Karpas-422 (cell line): ENCODE data around the gene CHADL. TPM values are rescaled to one million over a fixed set of nuclear protein-coding genes. Genes with fewer than 3 reads are reported as not detected.

Source experiments
- DNase-seq: peaks from one replicate; pipeline ENCODE4 v3.0.0-alpha.2; 2015
- H2AFZ ChIP-seq: fragments of 200-600 bp; sonication (generic); 2 replicates; pipeline ENCODE4 v1.6.1; 2014; ENCODE audit warnings: antibody characterized with exemption, low read length, mixed read lengths
- H3K27ac ChIP-seq: fragments of 200-600 bp; sonication (generic); 2 replicates; pipeline ENCODE4 v1.5.1; 2014; ENCODE audit warnings: mild to moderate bottlenecking, low read length, moderate library complexity
- H3K27me3 ChIP-seq: fragments of 200-600 bp; sonication (generic); 2 replicates; pipeline ENCODE4 v1.6.1; 2014; ENCODE audit warnings: low read length, mixed read lengths
- H3K36me3 ChIP-seq: fragments of 200-600 bp; sonication (generic); 2 replicates; pipeline ENCODE4 v1.6.1; 2014; ENCODE audit warnings: low read length, mixed read lengths; ENCODE audit not compliant: insufficient read depth
- H3K4me1 ChIP-seq: fragments of 200-600 bp; sonication (generic); 2 replicates; pipeline ENCODE4 v1.6.1; 2014; ENCODE audit warnings: mild to moderate bottlenecking, low read length, mixed read lengths
- H3K4me2 ChIP-seq: fragments of 200-600 bp; sonication (generic); 2 replicates; pipeline ENCODE4 v1.6.1; 2014; ENCODE audit warnings: low read length, low read depth, mild to moderate bottlenecking; ENCODE audit not compliant: poor library complexity, severe bottlenecking
- H3K4me3 ChIP-seq: fragments of 200-600 bp; sonication (generic); 2 replicates; pipeline ENCODE4 v1.5.1; 2014; ENCODE audit warnings: mild to moderate bottlenecking, antibody characterized with exemption, low read length, mixed read lengths
- H3K79me2 ChIP-seq: fragments of 200-600 bp; sonication (generic); 2 replicates; pipeline ENCODE4 v1.6.1; 2014; ENCODE audit warnings: mild to moderate bottlenecking, low read length, mixed read lengths
- H3K9ac ChIP-seq: fragments of 200-600 bp; sonication (generic); 2 replicates; pipeline ENCODE4 v1.6.0; 2014; ENCODE audit warnings: low read length
- H3K9me2 ChIP-seq: fragments of 200-600 bp; sonication (generic), shearing (Covaris generic); replicated peaks from 2 replicates; pipeline ENCODE4 v1.6.0; 2014; ENCODE audit warnings: mild to moderate bottlenecking, low read length, moderate library complexity; ENCODE audit not compliant: insufficient read depth
- H3K9me3 ChIP-seq: fragments of 300-700, 200-600 bp; sonication (generic); 2 replicates; pipeline ENCODE4 v1.6.1; 2014; ENCODE audit warnings: low read length, mixed read lengths
- H4K20me1 ChIP-seq: fragments of 200-600 bp; sonication (generic); 2 replicates; pipeline ENCODE4 v1.6.1; 2014; ENCODE audit warnings: mild to moderate bottlenecking, antibody characterized with exemption, low read length, low read depth; ENCODE audit not compliant: insufficient read depth
- total RNA-seq: library from RNA; depleted of rRNA; stranded (reverse); fragments of >200 nt; shearing (Covaris generic); gene quantifications from 2 replicates; pipeline ENCODE4 v1.2.3, GENCODE V29; 2014; ENCODE audit warnings: low replicate concordance

The CHADL gene
- total RNA-seq, 1 experiment from 2014 or later, result not detected

DNA sequence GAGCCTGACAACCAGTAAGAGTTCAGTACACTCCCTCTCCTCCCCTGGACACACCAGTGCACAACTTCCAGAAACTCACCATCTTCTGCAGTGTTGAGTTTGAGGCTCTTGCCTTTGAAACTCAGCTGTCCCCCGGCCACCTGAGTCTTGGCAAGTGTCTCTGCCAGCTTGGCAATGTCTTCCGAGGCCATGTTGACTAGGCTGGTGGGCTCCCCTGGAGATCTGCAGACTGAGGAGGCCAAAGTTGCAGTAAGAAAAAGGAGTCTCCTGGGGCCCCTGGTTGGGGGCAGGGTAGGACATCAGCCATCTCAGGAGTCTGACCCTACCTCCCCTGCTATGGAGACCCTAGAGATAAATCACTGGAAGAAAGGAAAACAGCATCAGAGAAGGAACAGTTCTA, 40.1 kb upstream of the CHADL start:
- Histone ChIP-seq H3K27ac (no peak overlapping the region), H3K4me3 (no peak overlapping the region), H3K79me2 (peaks cover 50% of the 10 kb centered on the region), H3K9me3 (no peaks in the 10 kb centered on the region), H3K36me3 (peaks cover 50% of the 10 kb centered on the region), H4K20me1 (peaks cover 6% of the 10 kb centered on the region; the same call in 1 of the 2 replicates), H3K9me2 (no peaks in the 10 kb centered on the region), H3K27me3 (no peaks in the 10 kb centered on the region), H3K9ac (no peak overlapping the region), H3K4me2 (no peak overlapping the region), H3K4me1 (peaks cover 8% of the 10 kb centered on the region), H2AFZ (no peak overlapping the region)
- no peak for DNase-seq

DNA sequence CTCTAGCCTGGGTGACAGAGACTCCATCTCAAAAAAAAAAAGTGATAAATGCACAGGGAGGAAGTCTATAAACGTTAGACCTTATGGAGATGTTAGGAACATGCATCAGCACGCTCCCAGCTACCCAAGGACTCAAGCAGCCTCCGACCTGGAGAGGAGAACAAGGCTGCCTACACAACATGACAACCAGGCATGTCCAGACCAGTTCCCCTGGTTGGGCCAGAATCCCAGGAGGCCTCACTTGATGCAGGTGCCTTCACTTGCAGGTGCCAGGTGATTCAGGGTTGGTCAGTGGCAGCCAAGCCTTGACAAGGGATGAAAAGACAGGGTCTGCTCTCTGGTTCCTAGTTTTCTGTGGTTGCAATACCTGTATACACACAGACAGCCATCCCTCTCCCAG, 39.3 kb upstream of the CHADL start:
- Histone ChIP-seq H3K4me2 (no peak overlapping the region), H2AFZ (no peak overlapping the region), H3K4me3 (no peak overlapping the region), H3K79me2 (peaks cover 44% of the 10 kb centered on the region), H3K9ac (no peak overlapping the region), H3K36me3 (peaks cover 53% of the 10 kb centered on the region), H3K9me3 (no peaks in the 10 kb centered on the region), H3K27me3 (no peaks in the 10 kb centered on the region), H4K20me1 (0 out of 2 replicates have a peak, but pooled peaks cover 6% of the 10 kb centered on the region), H3K9me2 (no peaks in the 10 kb centered on the region), H3K27ac (no peak overlapping the region), H3K4me1 (peaks cover 7% of the 10 kb centered on the region)
- DNase-seq, result no peak

DNA sequence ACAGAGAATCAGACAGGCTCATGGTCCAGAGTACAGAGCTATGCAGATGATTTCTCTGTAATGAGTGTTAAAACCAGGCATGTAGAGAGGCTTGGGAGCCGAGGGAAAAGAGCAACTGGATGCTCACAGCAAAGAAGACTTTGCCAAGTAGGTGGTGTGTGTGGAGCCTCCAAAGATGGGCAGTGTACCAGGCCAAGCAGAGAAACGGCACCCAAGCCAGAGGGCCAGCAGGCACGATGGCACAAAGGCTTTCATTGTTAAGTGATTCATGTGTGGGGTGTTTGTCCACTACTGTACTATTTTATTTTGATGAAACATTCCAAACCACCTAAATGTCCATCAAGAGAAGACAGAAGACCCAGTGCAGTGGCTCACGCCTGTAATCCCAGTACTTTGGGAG, 34.1 kb upstream of the CHADL start:
- Histone ChIP-seq H3K27ac (no peak overlapping the region), H3K4me1 (no peaks in the 10 kb centered on the region), H3K9me3 (no peaks in the 10 kb centered on the region), H3K9ac (no peak overlapping the region), H3K4me3 (no peak overlapping the region), H3K9me2 (no peaks in the 10 kb centered on the region), H3K36me3 (peaks cover 40% of the 10 kb centered on the region), H2AFZ (no peak overlapping the region), H3K4me2 (no peak overlapping the region), H3K79me2 (peaks cover 14% of the 10 kb centered on the region), H4K20me1 (0 out of 2 replicates have a peak, but pooled peaks cover 6% of the 10 kb centered on the region), H3K27me3 (no peaks in the 10 kb centered on the region)
- no peak for DNase-seq

DNA sequence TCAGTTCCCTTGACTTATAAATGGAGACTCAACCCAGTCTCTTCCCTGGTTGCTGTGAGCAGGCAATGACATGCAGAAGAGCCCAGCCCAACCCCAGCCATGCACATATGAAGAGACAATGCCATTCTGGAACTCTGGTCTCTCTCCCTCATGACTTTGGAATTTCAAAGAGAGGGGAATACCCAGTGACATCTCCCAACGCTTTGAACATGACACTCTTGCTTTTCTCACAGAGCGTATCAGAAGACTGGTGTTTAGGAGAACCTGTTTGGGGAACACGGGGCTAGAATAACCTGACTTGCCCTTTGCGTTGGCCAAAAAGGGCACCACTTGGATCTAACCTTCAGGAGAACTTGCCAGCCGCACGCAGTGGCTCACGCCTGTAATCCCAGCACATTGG, 32.4 kb upstream of the CHADL start:
- Histone ChIP-seq H3K27ac (no peak overlapping the region), H3K36me3 (peaks cover 43% of the 10 kb centered on the region), H3K4me2 (no peak overlapping the region), H3K4me3 (no peak overlapping the region), H3K4me1 (no peaks in the 10 kb centered on the region), H2AFZ (no peak overlapping the region), H3K9me3 (no peaks in the 10 kb centered on the region), H3K27me3 (no peaks in the 10 kb centered on the region), H3K79me2 (peaks cover 11% of the 10 kb centered on the region), H4K20me1 (0 out of 2 replicates have a peak, but pooled peaks cover 6% of the 10 kb centered on the region), H3K9ac (no peak overlapping the region), H3K9me2 (no peaks in the 10 kb centered on the region)
- no peak for DNase-seq

DNA sequence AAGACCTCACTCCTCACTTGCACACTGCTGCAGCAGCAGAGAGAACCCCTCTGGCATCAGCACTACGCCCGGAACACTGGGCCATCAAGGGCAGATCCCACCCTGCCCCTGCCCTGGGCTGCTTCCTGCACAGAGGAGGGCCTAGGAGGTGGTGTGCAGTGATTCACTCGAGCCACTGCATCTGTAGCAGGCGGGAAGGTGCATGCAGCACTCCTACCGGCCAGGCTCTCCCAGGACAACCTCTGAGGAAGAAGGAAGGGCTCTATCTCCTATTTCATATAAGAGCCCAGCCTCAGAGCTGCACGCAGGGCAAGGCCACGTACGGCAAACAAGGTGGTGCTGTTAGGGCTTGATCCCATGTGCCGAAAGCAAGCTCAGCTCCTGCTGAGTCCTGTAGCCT, 31.1 kb upstream of the CHADL start:
- H3K79me2 ChIP-seq, result peaks cover 11% of the 10 kb centered on the region
- H3K27me3 ChIP-seq, result no peaks in the 10 kb centered on the region
- H3K9ac ChIP-seq, result no peak overlapping the region
- H4K20me1 ChIP-seq, result 0 out of 2 replicates have a peak, but pooled peaks cover 6% of the 10 kb centered on the region
- no peak overlapping the region for H2AFZ ChIP-seq
- no peak for DNase-seq
- H3K4me2 ChIP-seq, result no peak overlapping the region
- H3K36me3 ChIP-seq, result peaks cover 36% of the 10 kb centered on the region
- no peak overlapping the region for H3K27ac ChIP-seq
- H3K4me1 ChIP-seq, result no peaks in the 10 kb centered on the region
- H3K9me3 ChIP-seq, result no peaks in the 10 kb centered on the region
- H3K9me2 ChIP-seq, result no peaks in the 10 kb centered on the region
- H3K4me3 ChIP-seq, result no peak overlapping the region

DNA sequence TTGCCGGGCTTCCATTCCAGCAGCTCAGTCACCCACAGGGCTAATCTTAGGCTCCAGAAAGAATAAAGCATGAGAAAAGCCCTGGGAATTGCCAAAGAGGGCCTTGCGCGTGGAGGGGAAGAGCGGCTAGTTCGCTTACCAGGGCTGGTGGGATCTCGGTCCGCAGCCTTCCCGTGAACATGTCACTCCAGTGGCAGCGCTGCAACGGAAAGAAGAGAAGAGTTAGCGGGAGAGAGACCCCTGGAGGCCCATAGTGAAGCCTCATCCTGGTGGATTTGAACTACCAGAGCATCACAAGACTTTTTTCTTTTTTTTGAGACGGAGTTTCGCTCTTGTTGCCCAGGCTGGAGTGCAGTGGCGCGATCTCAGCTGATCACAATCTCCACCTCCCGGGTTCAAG, 27.2 kb upstream of the CHADL start:
- Histone ChIP-seq H3K4me1 (no peaks in the 10 kb centered on the region), H3K79me2 (peaks cover 6% of the 10 kb centered on the region; the same call in 1 of the 2 replicates), H3K27ac (no peak overlapping the region)

DNA sequence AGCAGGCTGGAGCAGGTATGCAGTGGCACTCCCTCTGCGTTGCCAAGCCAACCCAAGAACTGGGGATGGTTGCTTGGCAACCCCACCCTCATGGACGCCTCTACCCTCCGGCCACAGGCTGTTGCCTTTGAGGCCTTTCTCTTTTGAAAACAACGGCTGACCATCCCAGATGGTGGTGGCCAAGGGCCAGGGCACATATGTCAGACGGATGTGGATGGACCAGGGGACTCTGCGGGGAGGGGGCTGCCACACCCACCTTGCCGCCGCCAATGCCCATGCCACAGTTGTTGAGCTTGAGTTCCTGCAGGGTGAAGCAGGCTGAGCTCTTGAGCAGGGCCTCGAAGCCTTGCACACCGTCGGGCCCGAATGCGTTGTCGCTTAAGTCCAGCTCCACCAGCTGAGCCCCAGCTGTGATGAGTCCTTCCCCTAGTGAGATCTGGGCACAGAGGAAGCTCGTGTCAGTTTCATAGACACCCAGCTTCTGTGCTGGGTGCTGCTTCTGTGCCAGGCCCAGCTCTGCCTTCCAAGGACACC, 23.7 kb upstream of the CHADL start:
- H2AFZ ChIP-seq, result no peak overlapping the region
- H3K79me2 ChIP-seq, result no peaks in the 10 kb centered on the region
- H3K4me2 ChIP-seq, result no peak overlapping the region
- no peak overlapping the region for H3K27ac ChIP-seq
- no peaks in the 10 kb centered on the region for H3K27me3 ChIP-seq
- H4K20me1 ChIP-seq, result no peaks in the 10 kb centered on the region
- DNase-seq, result no peak
- no peak overlapping the region for H3K4me3 ChIP-seq
- H3K9me3 ChIP-seq, result no peaks in the 10 kb centered on the region
- H3K4me1 ChIP-seq, result no peaks in the 10 kb centered on the region
- no peak overlapping the region for H3K9ac ChIP-seq
- H3K36me3 ChIP-seq, result peaks cover 30% of the 10 kb centered on the region
- H3K9me2 ChIP-seq, result no peaks in the 10 kb centered on the region

More for the DNA sequence above, 27.2 kb upstream of the CHADL start:
- Histone ChIP-seq H4K20me1 (0 out of 2 replicates have a peak, but pooled peaks cover 6% of the 10 kb centered on the region), H3K36me3 (peaks cover 21% of the 10 kb centered on the region), H3K4me3 (no peak overlapping the region), H3K9me3 (no peaks in the 10 kb centered on the region), H3K9me2 (no peaks in the 10 kb centered on the region), H2AFZ (no peak overlapping the region), H3K9ac (no peak overlapping the region), H3K4me2 (no peak overlapping the region), H3K27me3 (no peaks in the 10 kb centered on the region)
- DNase-seq, result no peak

DNA sequence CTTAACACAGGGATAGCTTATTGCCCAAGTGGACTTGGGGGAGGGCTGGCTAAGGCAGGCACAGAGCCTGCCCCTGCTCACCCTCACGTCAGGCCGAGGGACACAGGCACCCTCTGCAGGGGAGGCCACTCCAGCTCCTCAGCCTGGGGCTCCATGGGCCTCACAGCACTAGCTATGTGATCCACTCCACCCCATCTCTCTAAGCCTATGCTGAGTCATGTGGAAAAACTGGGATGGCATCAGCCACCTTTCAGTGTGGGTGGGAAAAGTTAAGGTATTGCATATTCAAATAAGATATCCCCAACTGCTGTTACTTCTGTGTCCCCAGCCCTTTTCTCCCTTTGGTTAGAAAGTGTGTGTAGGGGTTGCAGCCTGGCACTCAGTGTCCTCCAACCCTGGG, 23.0 kb upstream of the CHADL start:
- no peaks in the 10 kb centered on the region for H3K27me3 ChIP-seq
- no peak overlapping the region for H3K4me2 ChIP-seq
- H4K20me1 ChIP-seq, result no peaks in the 10 kb centered on the region
- H3K27ac ChIP-seq, result no peak overlapping the region
- no peak overlapping the region for H3K4me3 ChIP-seq
- peaks cover 33% of the 10 kb centered on the region for H3K36me3 ChIP-seq
- no peaks in the 10 kb centered on the region for H3K9me2 ChIP-seq
- H3K4me1 ChIP-seq, result no peaks in the 10 kb centered on the region
- H2AFZ ChIP-seq, result no peak overlapping the region
- DNase-seq, result no peak
- H3K9ac ChIP-seq, result no peak overlapping the region
- no peaks in the 10 kb centered on the region for H3K79me2 ChIP-seq
- H3K9me3 ChIP-seq, result no peaks in the 10 kb centered on the region
